NCI-H2227 (cell line): ENCODE results near the gene PMM2.
"Not testable (repeated sequence)": the region's sequence is repeated elsewhere in the genome, so short reads cannot be mapped to it uniquely, and the experiment has no call there.

ENCODE experiments used
- DNase-seq: peaks from one replicate; lab custom pipeline; 2025; ENCODE audit not compliant: unreplicated experiment; lab: John Stamatoyannopoulos, UW

Gene PMM2

DNA sequence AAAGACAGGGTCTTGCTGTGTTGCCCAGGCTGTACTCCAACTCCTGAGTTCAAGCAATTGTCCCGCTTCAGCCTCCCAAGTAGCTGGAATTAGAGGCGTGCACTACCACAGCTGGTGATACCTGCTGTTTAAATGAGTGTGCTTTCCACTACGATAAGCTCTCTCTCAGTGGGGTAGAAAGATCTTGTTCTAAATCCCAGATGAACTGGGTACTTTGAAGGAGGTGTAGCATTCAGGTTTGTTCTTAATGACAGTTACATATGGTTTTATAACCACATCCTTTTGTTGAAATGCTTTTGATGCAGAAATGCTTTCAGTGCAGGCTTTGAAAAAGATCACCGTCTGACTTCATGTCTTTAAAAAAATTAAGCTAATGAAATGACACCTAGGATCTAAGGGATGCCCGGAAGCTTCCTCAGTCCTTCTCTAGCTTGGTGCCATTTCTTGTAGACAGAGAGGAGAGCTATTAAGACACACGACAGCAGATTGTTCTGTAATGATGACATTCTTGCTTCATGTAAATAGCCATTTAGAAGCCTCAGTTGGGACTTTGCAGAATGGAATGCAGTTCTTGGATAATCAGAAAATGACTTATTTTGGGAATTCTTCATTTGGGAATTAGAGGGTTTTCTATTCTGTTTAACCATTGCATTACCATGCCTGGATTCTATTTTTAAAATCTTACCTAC lies 19.5 kb downstream of the PMM2 start:
- no peak for DNase-seq

DNA sequence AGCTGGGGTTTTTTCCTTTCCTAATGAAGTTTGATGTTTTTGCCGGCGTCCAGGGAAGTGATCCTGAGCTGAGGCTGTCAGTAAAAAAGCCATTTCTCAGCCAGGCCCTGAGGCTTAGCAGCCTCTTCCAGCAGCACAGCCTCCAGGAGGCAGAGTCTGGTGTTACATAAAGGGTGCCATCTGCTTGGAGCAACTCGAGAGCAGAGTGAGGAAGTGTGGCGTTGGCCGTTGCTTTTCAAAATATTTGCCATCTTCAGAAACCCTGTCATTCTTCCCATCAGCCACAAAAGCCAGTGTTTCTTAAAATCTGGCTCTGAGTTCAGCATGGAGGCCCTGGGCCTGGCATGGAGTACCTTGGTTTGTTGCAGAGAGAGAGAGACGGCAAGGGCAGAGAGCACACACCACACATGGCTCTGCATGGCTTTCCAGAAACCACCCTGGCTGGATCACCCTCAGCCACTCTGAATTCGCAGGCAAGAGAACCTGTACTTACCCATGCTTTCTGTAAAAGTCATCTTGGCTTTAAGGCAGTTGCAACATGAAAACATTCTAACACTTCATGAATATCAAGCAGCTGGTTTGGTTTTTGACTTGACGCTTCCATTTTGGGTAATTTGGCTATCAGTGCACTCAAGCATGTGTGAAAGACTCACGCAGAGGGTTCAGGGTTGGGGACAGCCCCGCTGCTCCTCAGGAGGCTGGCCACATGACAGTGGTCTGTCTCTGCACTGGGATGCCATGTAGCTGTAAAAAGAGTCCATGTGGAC lies 21.0 kb downstream of the PMM2 start:
- DNase-seq, result no peak

DNA sequence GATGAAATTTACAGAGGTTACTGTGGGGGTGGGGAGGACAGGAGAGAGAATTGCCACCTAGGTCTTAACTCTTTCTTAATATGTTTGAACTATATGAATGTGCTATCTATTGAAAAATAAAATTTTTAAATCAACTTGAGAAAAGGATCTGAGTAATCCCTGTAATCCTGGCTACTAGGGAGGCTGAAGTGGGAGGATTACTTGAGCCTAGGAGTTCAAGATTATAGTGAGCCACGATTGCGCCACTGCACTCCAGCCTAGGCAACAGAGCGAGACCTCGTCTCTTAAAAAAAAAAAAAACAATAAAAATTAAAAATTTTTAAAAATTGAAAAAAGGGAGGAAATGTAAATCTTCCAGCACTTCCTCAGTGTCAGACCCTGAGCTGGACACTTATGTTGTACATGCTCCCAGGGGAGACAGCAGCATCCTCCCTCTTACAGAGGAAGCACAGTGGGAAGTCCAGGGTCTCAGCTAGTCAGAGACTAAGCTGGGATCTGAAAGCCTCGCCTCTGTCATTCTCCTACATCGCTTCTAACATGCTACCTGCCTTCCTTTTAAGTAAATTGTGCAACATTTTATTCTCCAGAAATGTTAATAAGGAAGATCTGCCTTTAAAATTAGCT lies 21.9 kb downstream of the PMM2 start:
- no peak for DNase-seq

DNA sequence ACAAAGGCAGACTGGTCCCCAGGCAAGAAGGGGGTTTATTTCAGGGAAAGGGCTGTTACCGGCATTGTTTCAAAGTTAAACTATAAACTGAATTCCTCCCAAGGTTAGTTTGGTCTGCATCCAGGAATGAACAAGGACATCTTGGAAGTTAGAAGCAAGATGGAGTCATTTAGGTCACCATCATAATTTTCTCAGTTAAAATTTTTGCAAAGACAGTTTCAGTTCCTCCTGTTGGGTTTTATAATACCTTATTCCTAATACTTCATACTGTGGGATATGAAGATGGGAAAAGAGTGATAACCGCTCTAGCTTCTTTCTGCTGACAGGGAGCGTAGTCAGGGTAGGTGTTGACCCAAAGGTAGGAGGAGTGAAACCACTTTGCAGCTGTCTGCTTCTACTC lies 24.8 kb downstream of the PMM2 start:
- no peak for DNase-seq

DNA sequence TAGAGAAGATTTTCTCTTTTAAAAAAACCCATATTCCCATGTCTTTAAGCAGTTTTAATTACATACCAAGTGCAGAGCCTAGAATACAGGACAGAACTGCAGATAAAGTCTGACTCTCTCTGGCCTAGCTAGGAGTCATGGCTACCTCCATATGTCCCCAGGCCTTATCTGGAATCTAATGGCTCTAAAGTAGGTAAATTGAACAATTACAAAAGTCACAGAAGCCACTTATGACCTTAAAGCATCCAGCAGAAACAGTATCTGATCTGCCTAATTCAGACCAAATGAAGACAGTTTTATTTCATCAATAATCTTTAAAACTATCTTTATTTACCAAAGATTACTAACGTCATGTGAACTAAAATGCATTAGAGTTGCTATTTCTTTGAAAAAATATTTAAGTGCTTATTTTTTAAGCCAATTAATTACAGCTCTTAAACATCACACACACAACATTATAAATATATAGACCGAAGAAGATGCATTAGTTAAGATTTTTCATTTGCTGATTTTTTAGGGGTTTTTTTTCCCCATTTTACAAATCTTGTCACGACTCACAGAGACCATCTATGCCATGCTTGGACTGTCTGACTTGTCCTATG lies 28.7 kb downstream of the PMM2 start:
- no peak for DNase-seq

DNA sequence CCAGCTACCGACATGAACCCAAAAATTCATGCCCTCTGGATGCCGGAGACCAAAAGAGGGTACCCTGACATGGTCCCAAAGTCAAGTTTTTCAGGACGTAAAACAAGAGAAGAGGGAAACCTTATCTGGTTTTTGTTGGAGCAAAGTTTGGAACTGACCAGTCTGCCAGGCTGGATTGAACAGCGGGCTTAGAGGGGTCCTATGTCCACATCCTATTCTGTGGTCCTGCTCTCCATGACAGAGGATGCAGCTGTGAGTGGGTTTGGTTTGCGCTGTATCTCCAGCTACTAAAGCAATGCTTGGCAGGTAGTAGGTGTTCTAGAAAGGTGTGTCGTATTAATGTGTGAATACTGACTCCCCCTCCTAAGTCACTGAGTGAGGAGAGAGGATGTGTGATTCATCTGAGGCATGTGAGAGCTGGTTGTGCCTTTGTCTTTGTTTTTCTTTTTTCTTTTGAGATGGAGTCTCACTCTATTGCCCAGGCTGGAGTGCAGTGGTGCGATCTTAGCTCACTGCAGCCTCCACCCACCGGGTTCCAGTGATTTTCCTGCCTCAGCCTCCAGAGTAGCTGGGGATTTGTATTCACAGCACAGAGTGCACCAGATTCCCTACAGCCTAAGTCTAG lies 31.0 kb downstream of the PMM2 start:
- DNase-seq, result no peak

DNA sequence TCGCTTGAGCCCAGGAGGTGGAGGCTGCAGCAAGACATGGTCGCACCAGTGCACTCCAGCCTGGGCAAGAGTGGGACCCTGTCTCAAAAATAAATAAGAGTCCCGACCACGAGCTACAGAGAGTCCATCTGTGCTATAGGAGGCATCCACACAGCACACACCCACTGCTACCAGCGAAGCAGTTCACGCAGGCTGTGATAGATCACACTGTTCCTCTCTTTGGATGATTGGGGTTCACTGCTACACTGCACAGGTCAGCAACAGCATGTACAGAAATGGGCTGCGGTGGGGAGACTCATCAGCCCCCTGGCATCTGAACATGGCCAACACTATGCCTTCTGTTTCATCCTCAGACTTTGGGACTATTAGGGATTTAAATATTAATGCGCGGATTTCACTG lies 33.8 kb downstream of the PMM2 start:
- no peak for DNase-seq

DNA sequence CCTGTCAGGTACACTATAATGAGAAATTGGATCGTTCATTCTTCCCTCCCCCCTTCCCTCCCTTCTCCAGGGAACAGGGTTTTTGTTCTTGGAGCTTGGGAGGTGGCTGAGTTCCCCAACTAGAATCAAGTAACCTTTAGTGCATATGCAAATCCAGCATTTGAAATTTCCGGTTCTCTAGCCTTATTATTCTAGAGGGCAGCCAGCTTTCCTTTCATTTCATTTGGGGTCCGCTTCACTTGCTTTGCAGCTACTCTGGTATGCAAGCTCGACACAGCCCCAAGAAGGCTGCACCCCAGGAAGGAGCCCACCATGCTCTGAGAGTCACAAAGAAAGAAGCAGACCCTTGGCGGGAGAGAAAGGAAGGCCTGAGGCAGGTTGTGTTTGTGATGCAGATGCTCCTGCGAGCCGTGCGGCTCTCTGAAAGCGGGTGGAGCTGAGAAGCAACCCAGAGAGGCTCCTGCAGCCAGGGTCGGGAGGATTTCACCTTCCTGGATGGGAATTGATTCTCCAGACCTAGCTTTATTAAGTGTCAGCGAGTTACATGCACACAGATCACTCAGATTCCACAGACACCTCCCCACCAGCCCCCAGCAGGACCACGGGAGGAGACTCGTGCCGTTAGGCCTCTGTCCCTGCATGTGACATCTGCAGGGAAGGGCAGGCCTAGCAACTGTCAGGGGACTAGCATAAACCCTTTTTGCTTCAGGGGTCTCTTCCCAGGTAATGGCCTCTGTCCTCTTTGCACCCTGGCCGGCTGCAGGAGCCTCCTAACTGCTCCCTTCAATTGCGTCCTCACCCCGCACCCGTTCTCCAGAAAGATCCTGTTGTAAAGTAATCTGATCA lies 34.5 kb downstream of the PMM2 start:
- no peak for DNase-seq

DNA sequence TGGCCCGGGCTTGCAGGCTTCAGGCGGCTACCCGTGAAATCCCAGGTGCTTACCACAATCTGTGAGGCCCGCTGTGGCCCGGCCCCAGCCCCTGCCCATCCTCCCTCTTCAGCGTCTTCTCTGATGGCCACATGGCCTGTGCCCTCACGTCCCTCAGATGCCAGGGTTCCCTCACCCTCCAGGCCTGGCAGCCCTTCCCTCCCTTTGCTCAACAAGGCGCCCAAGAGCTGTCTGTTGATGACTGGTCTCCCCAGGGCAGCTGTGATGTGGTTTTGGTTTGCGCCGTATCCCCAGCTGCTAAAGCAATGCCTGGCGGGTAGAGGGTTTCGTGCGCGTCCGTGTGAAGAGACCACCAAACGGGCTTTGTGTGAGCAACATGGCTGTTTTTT lies 35.1 kb downstream of the PMM2 start:
- no peak for DNase-seq

DNA sequence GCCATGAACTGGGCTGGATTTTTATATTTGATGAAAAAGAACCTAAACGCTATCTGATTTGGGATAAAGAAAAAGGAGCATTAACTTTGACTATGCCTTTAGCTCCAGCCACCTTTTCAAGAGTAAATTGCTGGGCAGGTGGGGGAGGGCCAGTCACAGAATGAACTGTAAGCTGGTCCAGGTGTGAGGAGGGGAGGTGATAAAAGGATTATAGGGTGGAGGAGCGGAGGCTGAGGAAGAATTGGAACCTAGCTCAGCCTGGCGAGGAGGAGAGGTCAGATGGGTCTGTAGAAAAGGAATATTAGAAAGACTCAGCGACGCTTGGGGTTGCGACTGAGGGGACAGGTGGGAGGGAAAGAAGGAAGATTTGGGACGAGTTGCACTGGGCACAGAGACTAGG lies 39.2 kb downstream of the PMM2 start:
- not testable (repeated sequence) for DNase-seq

DNA sequence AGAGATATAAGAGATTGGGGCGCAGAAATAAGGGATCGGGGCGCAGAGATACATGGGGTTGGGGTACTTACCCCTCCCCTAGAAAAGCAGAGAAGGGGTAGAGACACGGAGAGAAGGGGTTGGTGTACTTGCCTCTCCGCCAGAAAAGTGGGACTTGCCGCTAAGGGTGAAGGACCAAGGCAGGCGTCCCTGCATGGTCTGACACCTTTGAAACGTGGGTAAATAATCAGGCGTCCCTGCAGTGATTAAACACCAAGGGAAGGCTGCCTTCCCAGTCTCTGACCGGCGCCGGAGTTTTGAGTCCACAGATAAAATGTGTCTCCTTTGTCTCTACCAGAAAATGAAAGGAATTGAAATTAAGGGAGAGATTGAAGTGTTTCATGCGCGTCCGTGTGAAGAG lies 40.0 kb downstream of the PMM2 start:
- not testable (repeated sequence) for DNase-seq

DNA sequence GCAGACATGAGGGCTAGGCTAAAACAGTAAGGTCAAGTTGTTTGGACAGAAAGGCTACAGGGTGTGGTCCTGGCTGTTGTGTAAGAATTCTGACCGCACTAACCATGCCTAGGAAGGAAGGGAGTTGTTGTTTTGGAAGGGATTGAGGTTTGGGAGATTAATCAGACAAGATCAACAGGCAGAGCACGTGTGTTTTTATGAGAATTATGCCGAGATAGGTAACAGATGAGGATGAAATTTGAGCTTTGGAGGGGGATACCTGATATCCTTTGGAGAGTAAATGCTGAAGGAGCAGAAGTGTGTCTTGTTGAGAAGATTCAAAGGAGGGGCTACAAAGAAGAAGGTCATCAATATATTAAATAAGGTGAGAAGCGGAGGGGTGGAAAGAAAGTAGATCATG lies 44.4 kb downstream of the PMM2 start:
- DNase-seq, result not testable (repeated sequence)

DNA sequence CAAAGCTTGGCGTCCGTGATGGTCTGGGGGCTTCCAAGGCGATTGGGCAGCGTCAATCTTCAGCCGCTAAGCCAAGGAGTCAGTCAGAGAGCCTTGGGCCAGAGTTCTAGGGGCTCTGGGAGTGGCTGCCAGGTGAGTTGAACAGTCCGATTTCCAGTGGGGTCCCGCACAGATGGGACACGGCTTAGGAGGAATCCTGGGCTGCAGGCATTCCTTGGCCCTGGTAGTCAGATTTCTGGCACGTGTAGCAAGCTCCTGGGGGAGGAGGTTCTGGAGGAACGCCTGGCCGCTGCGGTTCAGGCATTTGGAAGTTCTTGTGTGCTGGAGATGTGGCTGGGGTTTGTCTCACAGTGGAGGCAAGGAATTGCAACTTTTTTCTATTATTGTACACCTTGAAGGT lies 45.7 kb downstream of the PMM2 start:
- DNase-seq, result not testable (repeated sequence)

DNA sequence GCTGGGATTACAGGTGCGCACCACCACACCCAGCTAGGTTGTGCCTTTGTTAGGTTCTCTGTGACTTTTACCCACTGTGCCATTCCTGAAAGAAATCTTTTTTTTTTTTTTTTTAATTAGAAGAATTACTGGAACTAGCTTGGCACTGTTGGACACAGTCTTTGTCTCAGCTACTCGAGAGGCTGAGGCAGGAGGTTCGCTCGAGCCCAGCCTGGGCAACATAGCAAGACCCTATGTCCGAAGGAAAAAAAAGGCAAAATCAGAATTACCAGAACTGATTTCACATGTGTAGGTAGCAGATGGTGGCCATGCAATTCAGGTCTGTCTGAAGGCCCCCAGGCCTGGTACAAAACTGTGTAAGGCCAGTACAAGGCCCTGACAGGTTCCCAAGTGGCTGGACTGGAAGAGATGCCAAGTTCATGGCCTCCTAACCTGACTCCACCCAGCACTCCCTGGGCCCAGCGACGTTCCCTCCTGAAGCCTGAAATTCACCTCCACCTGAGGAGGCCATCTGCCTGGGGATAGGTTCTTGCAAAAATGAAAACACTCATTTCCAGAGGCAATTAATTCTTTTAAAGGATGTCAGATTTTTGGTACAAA lies 48.2 kb downstream of the PMM2 start:
- no peak for DNase-seq

DNA sequence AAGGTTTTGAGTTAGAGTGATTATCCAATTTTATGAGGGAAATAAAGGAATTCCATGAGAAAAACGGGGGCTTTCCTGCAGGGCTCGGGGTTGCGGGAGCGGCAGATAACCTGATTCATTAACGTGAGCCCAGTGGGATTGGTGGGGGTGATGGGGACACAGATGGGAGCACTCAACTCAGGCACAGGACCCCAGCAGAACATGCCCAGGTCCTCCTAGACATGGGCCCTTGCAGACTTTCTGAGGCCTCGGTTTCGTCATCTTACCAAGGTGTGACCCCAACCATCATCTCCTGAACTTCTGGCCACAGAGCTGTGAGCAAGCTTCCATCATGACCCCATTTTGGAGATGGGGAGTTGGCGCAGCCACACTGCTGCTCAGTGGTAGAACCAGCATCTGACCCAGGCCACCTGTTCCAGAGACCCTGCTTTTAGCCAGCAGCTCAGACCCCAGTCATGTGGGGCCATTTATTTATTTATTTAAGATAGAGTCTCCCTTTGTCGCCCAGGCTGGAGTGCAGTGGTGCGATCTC lies 48.8 kb downstream of the PMM2 start:
- DNase-seq, result no peak

DNA sequence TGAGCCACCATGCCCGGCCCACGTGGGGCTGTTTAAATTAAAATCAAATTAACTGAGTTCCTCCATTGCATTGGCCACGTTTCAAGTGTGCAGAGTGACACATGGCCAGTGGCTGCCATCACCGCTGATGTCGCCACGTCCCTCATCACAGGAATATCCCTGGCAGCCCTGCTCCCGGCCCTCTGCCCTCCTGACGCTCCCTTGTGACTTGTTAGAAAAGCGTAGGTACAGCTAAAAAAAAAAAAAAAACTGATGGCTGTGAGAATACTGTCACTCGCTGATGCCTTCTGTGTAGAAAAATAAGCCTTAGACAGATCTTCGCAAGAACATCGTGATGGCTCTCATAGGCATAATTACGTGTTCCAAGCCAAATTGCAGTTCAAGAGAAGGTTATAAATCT lies 49.5 kb downstream of the PMM2 start:
- peak; percentile 32 for DNase-seq

DNA sequence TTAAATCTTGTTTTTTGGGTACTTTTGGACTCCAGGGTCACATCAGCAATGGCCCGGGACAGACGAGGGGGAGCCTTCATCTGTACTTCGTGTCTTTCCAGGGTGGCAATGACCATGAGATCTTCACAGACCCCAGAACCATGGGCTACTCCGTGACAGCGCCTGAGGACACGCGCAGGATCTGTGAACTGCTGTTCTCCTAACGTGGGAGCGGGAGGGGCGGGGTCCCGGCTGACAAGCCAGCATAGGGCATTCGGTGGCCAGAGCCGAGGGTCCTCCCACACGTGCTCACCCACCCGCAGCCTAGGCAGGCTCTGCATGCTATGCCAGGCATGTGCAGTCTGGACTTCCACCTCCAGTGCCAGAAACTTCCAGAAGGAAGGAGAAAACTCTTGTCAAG lies 50.0 kb downstream of the PMM2 start:
- DNase-seq, result no peak

DNA sequence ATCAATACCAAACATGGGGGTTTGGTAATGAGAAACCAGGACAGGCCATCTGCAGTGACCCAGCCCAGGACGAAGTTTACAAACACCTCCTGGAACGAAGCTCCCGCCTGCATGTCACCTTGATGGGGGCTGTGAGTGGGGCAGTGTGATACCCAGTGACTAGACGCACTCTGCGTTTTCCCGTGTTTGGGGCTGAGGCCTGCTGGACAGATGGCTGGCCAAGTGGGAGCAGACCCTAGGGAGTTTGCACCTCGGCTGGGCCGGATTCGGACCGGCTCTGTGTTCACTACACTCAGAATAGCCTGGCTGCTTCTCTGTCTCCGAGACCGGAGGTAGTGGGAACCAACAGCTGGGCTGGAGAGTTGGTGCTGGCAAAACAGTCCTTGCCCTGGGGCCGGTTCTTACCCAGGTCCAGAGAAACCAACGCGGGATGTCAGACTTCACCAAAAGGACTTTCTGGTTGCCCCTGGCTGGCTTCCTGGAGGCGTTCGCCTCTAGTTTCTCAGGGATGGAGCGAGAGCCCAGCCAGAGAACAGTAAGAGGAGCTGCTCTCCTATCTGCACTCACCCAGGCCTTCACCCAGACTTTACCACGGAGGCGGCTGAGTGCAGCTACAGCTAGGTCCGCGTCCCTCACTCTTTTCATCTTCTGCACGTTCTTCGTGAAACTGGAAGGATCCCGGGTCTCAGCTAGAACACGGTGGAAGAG lies 50.7 kb downstream of the PMM2 start:
- no peak for DNase-seq

DNA sequence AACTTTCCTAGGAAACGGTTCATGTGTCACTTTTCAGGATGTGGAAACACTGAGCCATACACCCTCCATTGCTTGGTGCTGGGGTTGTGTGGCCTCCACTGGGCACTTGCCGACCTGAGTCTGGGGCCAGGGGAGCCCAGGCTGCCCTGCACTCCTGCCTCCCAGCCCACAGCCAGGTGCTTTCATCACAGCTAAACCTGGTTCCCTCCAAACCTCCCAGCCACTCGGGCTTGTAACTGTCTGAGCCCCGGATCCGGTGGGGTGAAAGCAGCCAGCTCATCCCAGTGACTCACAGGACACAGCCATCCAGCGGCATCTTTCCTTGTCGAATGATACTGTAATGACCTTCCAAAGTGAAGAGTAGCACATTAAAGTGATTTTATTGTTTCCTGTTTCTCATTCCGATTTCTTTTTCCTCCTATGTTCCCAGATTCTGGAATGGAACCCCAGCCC lies 51.3 kb downstream of the PMM2 start:
- no peak for DNase-seq
